ENCODE results near the gene OSBPL10. TPM values are rescaled to one million over a fixed set of nuclear protein-coding genes. Genes with fewer than 3 reads are reported as not detected.

OSBPL10 gene
- total RNA-seq, 4 donors from 2014 or later = 20.4 to 44.4 (median 30.2) TPM

- H3K4me3 ChIP-seq (ENCODE audit: low read depth, poor library complexity, severe bottlenecking) = no peak overlapping the region
- 92 to 96% methylated on average over 2 of the region's 2 CpGs for WGBS, 2 donors
- intact Hi-C loops (cut with DNase I; ENCODE audit: low total_unique reads) = no loop called here
- DNase-seq (ENCODE audit: low spot score in 2 of 2) = no peak
- TF ChIP-seq POLR2A (IDR thresholded peaks at IDR 0.05) (no peak), CTCF (IDR thresholded peaks at IDR 0.05) (no peak)
Measured at GRCh38 chr3:31728403-31728802, 252.7 kb downstream of the OSBPL10 start.

- intact Hi-C loops (cut with DNase I; ENCODE audit: low total_unique reads) = no loop called here
- TF ChIP-seq CTCF (IDR thresholded peaks at IDR 0.05) (no peak), POLR2A (IDR thresholded peaks at IDR 0.05) (no peak)
- WGBS, 2 donors = 95 to 100% methylated on average over 4 of the region's 4 CpGs
Measured at GRCh38 chr3:31725976-31726375, 255.1 kb downstream of the OSBPL10 start.

GRCh38 chr3:31725568-31725967 is 255.5 kb downstream of the OSBPL10 start:
- no peak for DNase-seq (ENCODE audit: low spot score in 2 of 2)
- H3K4me3 ChIP-seq (ENCODE audit: low read depth, poor library complexity, severe bottlenecking) = no peak overlapping the region
- WGBS, 2 donors = 87 to 89% methylated on average over 6 of the region's 6 CpGs
- intact Hi-C loops (cut with DNase I; ENCODE audit: low total_unique reads) = no loop called here
- TF ChIP-seq POLR2A (IDR thresholded peaks at IDR 0.05) = no peak
- TF ChIP-seq CTCF (IDR thresholded peaks at IDR 0.05) = no peak

More at GRCh38 chr3:31725976-31726375, 255.1 kb downstream of the OSBPL10 start:
- DNase-seq (ENCODE audit: low spot score in 2 of 2) = no peak
- no peak overlapping the region for H3K4me3 ChIP-seq (ENCODE audit: low read depth, poor library complexity, severe bottlenecking)

- TF ChIP-seq CTCF (IDR thresholded peaks at IDR 0.05) (no peak), POLR2A (IDR thresholded peaks at IDR 0.05) (no peak)
Measured at GRCh38 chr3:31724651-31725050, 256.4 kb downstream of the OSBPL10 start.

GRCh38 chr3:31724116-31724515 is 256.9 kb downstream of the OSBPL10 start:
- intact Hi-C loops (cut with DNase I; ENCODE audit: low total_unique reads) = no loop called here
- WGBS, 2 donors = 87 to 88% methylated on average over 6 of the region's 6 CpGs
- no peak for DNase-seq (ENCODE audit: low spot score in 2 of 2)
- TF ChIP-seq CTCF (IDR thresholded peaks at IDR 0.05) (no peak), POLR2A (IDR thresholded peaks at IDR 0.05) (no peak)
- H3K4me3 ChIP-seq (ENCODE audit: low read depth, poor library complexity, severe bottlenecking) = no peak overlapping the region

More at GRCh38 chr3:31724651-31725050, 256.4 kb downstream of the OSBPL10 start:
- no peak overlapping the region for H3K4me3 ChIP-seq (ENCODE audit: low read depth, poor library complexity, severe bottlenecking)
- WGBS, 2 donors = 68% methylated on average over 4 of the region's 4 CpGs
- DNase-seq (ENCODE audit: low spot score in 2 of 2) = no peak
- intact Hi-C loops (cut with DNase I; ENCODE audit: low total_unique reads) = no loop called here

GRCh38 chr3:31723701-31724100 is 257.4 kb downstream of the OSBPL10 start:
- TF ChIP-seq CTCF (IDR thresholded peaks at IDR 0.05) (no peak), POLR2A (IDR thresholded peaks at IDR 0.05) (no peak)
- no peak for DNase-seq (ENCODE audit: low spot score in 2 of 2)
- no peak overlapping the region for H3K4me3 ChIP-seq (ENCODE audit: low read depth, poor library complexity, severe bottlenecking)
- intact Hi-C loops (cut with DNase I; ENCODE audit: low total_unique reads) = no loop called here
- 67 to 77% methylated on average over 5 of the region's 5 CpGs for WGBS, 2 donors

Data from lower leg skin (tissue), 4 donors.